GM08714 (cell line): ENCODE data around the gene ANKRD31.

ENCODE experiments used
- H3K4me3 ChIP-seq: fragments of 200-500 bp; sonication (Bioruptor generic); 2 replicates; pipeline ENCODE4 v1.5.1; 2014; ENCODE audit warnings: mild to moderate bottlenecking, low read length, inconsistent platforms
- ZNF274 ChIP-seq: IDR thresholded peaks from 2 replicates; pipeline ENCODE4 v1.6.1; 2012; ENCODE audit warnings: mild to moderate bottlenecking, low read depth, low read length

Gene ANKRD31

GRCh38 chr5:75049456-75050351, 187.0 kb downstream of the ANKRD31 start:
- no peak overlapping the region for H3K4me3 ChIP-seq
- TF ChIP-seq ZNF274: no peak

GRCh38 chr5:75048457-75048953, 188.2 kb downstream of the ANKRD31 start:
- no peak for TF ChIP-seq ZNF274
- H3K4me3 ChIP-seq: no peak overlapping the region

GRCh38 chr5:75047356-75047755, 189.3 kb downstream of the ANKRD31 start:
- TF ChIP-seq ZNF274: no peak
- H3K4me3 ChIP-seq: no peak overlapping the region

GRCh38 chr5:75046366-75047142, 190.1 kb downstream of the ANKRD31 start:
- no peak for TF ChIP-seq ZNF274
- no peak overlapping the region for H3K4me3 ChIP-seq

GRCh38 chr5:75045071-75045470, 191.6 kb downstream of the ANKRD31 start:
- no peak for TF ChIP-seq ZNF274
- no peak overlapping the region for H3K4me3 ChIP-seq

- no peak overlapping the region for H3K4me3 ChIP-seq
- TF ChIP-seq ZNF274: no peak
Measured at GRCh38 chr5:75044406-75044805, 192.3 kb downstream of the ANKRD31 start.

- no peak overlapping the region for H3K4me3 ChIP-seq
- TF ChIP-seq ZNF274: no peak
Measured at GRCh38 chr5:75043633-75044264, 192.9 kb downstream of the ANKRD31 start.

GRCh38 chr5:75042522-75042921, 194.2 kb downstream of the ANKRD31 start:
- no peak overlapping the region for H3K4me3 ChIP-seq
- no peak for TF ChIP-seq ZNF274

- no peak overlapping the region for H3K4me3 ChIP-seq
- TF ChIP-seq ZNF274: no peak
Measured at GRCh38 chr5:75040973-75041372, 195.7 kb downstream of the ANKRD31 start.

- no peak for TF ChIP-seq ZNF274
- H3K4me3 ChIP-seq: no peak overlapping the region
Measured at GRCh38 chr5:75037106-75037505, 199.6 kb downstream of the ANKRD31 start.

GRCh38 chr5:75034137-75034739, 202.4 kb downstream of the ANKRD31 start:
- TF ChIP-seq ZNF274: no peak
- H3K4me3 ChIP-seq: no peak overlapping the region

- H3K4me3 ChIP-seq: no peak overlapping the region
- no peak for TF ChIP-seq ZNF274
Measured at GRCh38 chr5:75031366-75031765, 205.3 kb downstream of the ANKRD31 start.

- no peak for TF ChIP-seq ZNF274
- H3K4me3 ChIP-seq: no peak overlapping the region
Measured at GRCh38 chr5:75028090-75028489, 208.6 kb downstream of the ANKRD31 start.

- no peak overlapping the region for H3K4me3 ChIP-seq
- TF ChIP-seq ZNF274: no peak
Measured at GRCh38 chr5:75023368-75024159, 213.1 kb downstream of the ANKRD31 start.
